HG02840 (cell line): ENCODE results near the gene MAML3.

Experiments
- ATAC-seq: cut with Tn5 transposase; IDR thresholded peaks from one replicate; pipeline ENCODE4 v1.9.1; 2021; ENCODE audit warnings: mild to moderate bottlenecking, moderate library complexity, moderate number of reproducible peaks; ENCODE audit not compliant: unreplicated experiment, low FRiP score

The MAML3 gene

DNA sequence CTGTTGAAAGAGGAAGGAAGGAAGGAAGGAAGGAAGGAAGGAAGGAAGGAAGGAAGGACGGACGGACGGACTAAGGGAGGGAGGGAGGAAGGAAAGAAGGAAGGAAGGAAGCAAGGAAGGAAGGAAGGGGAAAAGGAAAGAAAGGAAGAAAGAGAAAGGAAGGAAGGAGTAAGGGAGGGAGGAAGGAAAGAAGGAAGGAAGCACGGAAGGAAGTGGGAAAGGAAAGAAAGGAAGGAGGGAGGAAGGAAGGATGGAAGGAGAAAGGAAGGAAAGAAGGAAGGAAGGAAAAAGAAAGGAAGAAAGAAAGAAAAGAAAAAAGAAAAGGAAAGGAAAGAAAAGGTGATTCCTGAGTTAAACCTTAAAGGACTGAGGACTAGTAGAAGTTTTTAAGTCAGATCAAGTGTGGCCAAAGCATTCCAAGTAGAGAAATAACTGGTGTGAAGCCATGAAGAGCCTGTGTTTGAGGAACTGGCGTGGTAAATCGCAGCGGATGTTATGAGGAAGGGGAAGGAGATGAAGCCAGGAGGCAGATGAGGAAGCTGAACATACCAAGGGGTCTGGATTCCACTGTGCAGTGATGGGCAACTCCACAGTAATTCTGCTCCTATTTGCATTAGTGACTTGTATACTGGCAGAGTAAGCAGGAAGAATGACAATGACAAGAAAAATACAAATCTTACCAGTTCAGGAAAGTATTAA lies 324.9 kb downstream of the MAML3 start:
- no peak for ATAC-seq

DNA sequence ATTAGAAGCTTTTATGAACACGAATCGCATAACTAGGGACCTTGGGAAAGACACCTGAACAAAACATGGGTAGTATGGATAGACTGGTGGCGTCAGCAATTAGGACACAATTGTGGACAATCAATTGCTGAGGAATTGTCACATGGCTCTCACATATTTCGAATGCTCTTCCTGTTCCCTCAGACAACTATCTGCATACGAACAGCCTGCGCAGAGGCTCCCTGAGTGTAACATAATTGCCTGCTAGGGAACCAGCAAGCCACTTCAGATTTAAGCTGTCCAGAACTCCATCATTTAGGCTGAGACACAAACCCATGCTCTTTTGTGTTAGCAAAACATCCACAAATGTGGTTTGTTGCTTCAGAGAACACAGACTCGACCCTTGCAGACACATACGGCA lies 327.6 kb downstream of the MAML3 start:
- ATAC-seq = no peak

DNA sequence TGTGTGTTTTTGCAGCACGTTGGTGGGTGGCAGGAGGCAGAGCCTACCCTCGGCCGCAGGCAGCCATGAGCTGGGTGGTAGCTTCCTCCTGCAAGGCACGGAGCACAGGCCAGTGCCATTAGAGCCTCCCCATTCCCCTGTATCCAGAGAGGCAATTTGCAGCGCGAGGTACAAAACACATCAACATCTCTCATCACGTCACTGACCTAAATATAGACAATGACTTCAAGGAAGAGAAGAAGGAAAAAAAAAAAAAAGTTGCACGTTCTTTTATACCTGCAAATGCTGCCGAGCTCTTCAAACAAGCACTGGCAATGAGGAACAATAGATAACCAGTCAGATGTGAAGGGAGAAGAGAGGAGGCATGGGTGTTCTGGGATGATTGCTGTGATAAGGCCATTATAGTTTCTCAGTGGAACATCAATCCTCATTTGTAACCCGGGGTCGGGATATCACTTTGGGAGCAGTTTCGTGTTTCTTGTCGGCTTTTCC lies 328.4 kb downstream of the MAML3 start:
- ATAC-seq = no peak

DNA sequence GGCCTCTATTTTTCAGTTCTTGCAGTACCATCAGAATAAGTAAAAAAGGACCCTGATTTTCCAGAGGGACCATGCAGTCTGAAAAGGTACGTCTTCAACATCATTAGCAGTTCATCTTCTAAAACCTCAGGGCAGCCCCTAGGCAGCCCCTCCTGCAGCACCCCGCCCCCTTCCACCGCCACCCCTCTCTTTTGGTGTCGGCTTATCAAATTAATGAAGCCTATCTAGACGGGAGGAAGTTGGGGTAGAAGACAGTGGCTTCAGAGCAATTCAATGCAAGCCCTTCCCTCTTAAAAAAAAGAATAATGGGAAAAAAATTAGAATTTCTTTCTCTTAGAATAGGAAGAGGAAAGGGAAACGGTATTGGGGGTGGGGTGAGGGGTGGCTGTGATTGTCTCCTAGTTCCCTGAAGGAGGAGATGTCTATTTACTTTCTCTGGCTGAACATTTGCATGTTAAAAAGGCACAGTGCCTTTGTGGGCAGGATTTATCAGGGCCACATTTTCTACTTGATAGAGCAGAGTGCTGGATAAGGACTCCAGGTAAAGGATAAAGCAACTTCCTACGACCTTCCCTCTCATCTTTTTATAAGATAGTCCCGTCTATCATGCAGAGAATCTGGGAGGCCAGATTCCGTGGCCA lies 329.0 kb downstream of the MAML3 start:
- no peak for ATAC-seq

DNA sequence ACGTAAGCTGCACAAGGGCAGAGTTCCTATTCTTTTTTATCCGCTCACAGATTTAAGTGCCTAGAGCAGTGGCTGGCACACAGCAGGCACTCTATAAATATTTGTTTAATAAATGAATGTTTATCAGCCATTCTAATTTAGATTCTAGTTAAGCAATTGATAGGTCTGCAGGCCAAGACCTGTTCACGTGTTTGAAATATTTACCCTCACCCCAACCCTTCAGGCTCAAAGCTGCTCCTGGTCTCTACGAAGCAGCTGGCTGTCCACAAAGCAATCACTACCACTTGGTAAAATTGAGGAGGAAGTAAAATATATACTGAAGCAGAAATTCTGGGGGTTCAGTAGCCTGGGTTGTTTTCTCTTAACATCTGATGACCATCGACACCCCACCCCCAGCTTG lies 330.2 kb downstream of the MAML3 start:
- ATAC-seq = no peak

DNA sequence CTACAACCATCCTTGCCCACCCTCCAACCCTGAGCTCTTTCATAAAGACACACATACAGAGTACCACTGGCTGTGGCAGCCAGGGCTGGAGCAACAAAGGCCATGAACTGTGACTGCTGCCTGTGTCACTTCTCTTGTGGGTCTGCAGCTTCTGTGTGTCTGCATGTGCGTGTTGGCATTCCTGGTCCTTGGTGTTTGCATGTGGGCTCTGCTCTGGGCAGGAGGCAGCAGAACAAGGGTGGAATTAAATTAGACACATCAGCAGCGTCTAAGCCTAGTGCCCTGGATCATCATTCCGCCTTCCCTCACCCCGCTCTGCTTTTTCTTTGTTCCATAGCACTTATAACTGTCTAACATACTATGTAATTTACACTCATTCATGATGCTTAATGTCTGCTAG lies 330.6 kb downstream of the MAML3 start:
- ATAC-seq = no peak

DNA sequence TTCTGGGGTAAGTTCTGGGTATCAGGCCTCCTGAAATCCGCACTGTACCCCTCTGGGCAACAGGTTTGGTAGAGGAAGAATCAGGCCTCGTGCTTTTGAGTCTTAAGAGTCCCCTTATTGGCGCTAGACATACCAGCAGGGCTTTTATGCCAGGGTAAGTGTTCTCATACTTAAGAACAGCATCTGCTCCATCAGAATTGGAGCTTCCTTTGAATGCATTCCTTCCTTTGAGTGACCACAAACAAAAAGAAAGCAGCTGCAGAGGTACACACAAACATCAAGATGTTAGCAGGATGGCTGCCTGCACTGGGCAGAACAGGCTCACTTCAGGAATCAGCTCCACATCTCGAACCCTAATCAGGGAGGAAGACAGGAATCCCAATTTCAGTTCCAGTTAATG lies 331.6 kb downstream of the MAML3 start:
- no peak for ATAC-seq

DNA sequence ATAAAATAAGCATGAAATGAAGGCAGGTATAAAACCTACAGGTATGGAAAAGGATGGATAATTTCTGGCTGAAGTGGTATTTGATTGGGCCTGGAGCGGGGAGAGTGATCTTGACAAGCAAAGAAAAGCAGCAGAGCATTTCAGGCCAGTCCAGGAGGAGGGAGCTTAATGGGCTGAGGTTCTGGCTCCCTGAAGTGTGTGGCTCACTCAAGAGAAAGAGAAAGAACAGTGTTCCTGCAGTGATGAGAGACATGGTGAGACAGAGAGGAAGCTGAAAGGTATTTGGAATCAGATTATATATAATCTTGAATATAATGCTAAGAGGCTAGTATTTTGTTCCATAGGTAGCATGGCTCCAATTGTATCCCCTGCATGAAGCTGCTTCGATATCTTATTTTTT lies 334.9 kb downstream of the MAML3 start:
- ATAC-seq = no peak

DNA sequence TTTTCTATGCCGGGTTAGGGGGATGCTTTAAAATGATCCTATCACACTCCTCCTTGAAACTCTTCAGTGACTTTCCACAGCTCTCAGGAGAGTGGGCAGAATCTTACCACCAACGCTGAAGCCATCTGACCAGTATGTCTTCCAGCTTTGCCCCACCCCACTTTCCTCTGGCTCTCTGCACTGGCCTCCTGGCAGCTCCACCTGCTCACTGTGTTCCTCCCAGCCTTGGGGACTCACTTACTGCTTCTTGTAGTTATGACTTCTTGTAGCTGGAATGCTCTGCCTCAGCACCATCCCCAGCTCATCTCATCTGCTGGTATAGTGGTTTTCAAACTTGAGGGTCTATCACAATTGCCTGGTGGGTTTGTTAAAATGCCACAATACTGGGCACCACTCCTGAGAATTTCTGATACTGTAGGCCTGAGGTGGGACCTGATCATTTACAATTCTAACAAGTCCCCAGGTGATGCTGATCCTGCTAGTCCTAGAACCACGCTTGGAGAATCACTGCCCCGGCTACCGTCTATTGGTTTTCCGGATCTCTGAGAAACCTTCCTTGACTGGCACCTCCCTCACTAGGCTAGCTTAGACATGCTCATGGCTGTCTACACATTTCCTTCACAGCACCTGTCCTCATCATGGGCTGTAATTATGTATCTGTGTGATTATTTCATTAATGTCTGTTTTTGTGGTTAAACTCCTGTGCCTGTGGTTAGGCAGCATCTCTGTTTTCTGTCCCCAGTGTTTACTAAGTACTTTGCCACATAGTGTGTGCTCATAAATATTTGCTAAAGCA lies 336.1 kb downstream of the MAML3 start:
- no peak for ATAC-seq

DNA sequence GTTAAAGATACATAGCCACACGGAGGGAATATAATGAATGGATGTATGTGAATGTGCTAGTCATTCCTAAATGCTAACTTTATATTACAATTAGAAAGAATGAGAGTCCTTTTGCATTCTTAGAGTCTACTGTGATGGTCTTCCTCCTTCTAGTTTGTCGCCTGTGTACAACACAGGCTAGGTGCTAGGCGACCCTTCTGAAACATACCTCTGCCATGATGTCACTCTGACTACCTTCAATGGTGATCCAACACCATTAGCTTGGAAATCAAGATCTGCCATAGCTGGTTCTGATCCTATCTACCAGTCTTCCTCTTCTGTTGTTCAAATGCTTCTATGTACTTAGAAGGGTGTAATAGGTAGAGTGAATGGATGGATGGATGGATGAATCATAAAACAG lies 337.1 kb downstream of the MAML3 start:
- ATAC-seq = no peak

DNA sequence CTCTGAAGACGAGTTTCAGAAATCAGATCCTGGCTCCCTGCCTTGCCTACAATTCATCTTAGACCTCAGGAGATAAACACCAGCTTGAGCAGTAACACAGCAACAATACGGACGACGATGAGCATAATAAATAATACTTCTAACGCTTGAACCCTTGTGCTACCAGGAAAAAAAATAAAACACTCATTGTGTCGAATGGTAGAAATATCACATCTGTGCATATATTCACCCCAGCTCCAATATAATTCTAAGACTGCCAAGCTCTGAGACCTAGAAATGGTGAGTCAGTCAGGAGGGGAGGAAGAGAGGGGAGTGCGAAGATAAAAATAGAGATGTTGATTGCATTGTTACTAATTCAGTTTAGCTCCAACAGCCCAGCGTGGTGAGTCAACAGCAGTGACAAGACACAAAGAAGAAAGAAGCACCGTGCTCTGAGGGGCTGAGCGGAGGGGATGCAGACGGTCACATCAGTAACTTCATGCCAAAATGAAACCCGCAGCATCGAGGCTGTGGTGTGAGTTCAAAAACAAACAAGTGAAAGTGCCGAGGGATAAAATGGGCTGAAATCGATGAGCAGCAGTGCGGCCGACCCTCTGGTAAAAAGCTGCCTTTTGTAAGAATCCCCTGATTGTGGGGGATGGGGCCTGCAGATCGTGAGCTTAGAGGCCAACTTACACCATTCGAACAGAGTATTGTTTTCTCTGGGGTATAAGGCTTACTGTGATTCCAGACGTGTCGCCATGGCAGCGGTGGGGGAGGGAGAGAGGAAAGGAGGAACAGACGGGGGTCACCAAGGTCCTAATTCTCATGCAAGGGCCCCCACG lies 338.0 kb downstream of the MAML3 start:
- no peak for ATAC-seq

DNA sequence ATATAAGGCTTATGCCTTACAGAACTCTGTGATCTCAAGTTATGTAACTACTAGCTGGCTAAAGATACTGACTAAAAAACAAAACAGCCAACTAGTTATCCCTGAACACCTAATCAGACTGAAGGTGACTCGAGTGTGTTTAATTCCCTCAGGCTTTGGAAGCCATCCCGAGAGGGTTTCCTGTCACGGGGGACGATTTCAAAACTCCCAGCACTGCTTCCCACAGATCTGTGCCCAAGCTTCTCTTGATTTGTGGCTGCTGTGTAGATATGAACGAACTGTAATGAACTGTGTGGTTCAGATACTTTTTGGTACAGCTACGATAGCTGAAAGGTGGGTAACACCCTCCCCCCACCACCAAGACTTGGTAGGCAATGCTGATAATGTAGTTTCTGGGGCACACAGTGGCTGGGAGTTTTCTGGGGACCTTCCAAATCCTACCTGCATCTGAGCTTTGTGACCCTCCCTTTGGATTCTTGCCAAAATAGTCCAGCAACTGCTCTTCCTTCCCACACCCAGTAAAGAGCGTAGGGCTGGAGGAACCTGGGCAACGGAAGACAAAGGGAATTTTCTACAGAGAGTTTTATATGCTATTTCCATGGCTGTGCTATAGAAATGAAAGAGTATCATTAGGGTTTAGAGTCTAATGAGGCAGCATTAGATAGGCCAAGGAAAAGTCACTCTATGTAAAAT lies 339.5 kb downstream of the MAML3 start:
- no peak for ATAC-seq

DNA sequence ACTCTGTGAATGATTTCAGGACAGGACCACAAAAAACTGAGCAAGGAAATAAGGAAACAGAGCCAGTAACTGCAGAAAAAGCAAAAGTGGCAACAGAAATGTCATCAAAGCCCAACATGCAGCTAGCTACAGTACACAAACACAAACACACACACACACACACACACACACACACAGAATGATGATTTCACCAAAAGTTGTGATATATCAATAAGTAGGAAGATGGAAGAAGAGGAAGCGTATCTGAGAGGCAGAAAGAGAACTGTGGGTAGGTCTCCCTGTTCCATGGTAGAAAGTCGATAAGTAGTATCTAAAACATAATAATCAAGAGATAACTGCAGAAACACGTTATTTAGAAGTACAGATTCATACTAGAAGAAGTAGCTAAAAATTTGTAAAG lies 340.1 kb downstream of the MAML3 start:
- no peak for ATAC-seq

DNA sequence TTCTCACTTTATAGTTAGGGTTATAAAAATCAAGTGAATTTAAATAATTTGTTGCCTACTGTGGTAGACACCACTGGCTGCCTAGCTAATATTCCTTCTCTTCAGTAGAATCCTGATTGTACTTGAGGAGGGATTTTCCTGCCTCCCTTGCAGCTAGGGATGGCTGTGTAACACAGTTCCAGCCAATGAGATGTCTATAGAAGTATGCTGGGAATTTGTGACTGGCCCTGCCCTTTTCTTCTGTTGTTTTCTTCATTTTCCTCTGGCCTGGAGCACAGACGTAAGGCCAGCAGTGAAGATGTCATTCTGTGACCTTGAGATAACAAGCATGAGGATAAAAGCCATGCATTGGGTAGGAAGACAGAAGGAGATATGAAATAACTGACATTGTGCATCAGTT lies 343.3 kb downstream of the MAML3 start:
- no peak for ATAC-seq

DNA sequence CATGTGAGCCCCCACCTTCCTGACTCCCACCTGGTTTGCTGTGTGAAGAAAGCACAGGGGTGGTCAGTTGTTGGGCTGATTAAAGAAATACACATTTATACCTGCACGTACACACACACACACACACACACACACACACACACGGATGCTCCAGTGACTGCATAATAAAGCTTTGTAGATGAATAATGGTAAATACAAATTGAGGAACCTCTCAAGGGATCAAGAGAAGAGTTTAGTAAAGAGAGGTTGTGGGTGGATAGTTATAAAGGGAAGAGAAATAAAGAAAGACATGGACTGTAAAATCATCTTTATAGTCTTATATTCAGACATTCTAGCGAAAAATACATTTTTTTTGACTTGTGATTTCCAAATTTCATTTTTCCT lies 344.2 kb downstream of the MAML3 start:
- no peak for ATAC-seq

DNA sequence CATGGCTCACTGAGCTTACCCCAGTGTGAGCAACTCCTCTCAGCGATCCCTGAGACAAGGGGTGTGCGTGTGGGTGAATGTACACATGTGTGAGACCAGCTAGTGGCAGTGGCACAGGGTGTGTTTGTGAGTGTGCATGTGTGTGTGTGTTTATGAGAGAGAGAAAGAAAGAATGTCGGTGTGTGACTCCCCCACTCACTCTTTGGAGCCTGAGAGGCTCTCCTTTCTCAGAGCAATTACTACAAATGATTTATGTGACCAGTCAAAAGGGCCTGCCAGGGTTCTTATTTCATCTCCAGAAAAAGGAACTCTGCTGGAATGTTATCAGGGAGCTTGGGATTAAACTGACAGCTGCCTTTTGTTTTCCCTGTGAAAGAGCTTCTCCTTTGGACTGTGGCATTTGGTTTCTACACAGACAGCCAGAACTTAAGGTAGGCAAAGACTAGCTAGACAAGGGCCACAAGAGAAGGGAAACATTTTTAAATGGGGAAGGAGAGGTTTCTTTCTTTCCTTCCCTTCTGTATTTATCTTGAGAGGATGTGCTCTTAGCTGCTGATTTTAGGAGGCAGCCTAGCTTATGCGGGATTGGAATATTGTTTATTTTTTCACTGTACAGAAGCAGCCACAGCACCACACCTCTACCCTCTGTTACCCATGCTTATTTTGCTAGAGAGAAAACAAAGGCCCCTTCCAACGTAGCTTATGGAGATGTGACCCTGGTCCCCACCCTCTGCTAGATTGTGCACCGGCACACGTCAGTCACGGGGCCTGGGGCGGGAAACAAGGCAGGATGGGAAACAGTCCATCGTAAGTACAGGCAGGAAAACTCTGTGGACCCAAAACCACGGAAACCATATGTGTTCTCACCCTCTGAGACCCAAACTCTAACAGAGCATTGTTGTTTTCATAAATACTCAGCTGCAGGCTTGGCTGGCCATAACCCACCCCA lies 344.9 kb downstream of the MAML3 start:
- ATAC-seq = no peak

DNA sequence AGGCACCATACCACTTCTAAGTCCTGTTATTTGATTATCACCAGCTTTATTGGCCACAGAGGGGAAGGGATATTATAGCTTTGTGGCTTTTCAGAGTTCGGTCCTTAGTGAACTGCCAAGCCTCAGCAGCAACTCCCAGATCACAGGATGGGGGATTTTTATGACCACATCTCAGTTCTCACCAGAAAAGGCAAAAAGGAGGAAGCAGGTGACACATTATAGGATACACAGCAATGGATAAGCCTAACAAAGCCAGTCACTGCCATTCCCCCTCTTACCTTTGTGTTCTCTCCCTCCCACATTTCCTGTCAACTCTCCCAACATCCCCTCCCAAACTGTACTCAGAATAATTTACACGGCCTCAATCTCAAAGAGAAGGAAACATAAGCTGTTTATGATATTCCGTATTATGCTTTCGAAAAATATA lies 345.6 kb downstream of the MAML3 start:
- ATAC-seq = no peak

DNA sequence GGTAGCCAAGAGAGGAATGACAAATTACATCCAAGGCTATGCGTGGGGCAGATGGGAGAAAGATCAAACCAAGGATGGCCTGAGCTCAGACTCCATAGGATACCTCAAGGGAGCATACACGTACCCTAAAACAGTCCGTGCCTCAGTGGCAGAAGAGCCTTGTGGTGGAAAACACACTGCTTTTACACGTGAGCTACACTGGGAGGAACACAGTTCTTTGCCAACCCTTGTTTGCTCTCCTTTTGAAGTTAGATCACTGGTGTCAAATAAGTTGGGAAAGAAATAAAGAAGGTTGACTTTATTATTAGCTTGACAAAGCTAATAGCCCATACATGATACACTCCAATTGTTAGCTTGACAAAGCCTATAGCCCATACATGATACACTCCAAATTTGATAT lies 346.5 kb downstream of the MAML3 start:
- no peak for ATAC-seq

DNA sequence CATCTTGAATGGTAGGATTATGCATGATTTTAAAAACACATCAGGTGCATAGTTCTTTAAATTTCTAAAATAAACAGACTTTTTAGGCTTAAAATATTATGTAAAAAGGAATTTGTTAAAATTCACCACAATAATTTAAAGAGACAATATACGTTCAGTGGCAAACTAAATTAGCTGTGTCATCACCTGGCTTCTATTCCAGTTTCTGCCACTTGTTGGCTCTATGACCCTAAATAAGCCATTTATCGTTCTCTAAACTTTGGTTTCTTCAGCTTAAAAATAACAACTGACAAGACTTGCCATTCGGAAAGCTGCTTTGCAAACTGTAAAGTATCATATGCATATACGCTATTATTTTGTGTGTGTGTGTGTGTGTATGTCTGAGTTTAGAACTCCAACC lies 347.1 kb downstream of the MAML3 start:
- no peak for ATAC-seq
